ENCODE measurements around the gene ZBTB43.
A peak's percentile ranks its signal among the peaks of the same experiment; 100 is the strongest.
"Not testable (repeated sequence)": the region's sequence is repeated elsewhere in the genome, so short reads cannot be mapped to it uniquely, and the experiment has no call there.

ZBTB43 gene

GRCh38 chr9:126791406-126792230, 13.2 kb upstream of the ZBTB43 start:
- no peak for DNase-seq

- no peak for DNase-seq
Measured at GRCh38 chr9:126793686-126794417, 11.0 kb upstream of the ZBTB43 start.

- DNase-seq = no peak
Measured at GRCh38 chr9:126794441-126794840, 10.4 kb upstream of the ZBTB43 start.

GRCh38 chr9:126796758-126797157, 8.1 kb upstream of the ZBTB43 start:
- DNase-seq = no peak

DNA sequence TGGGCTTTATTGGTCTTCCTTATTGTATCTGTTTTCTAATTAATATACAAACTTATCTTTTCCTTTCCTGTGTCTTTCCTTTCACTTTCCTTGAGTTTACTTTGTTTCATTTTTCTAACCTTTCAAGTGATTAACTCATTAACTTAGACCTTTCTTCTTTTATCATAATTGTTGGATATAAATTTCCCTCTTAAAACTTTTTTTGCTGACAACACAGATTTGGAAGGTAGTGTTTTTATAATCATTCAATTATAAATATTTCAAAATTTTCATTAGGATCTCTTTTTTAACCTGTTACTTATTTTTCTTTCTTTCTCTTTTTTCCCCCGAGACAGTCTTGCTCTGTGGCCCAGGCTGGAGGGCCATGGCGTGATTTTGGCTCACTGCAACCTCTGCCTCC, 6.9 kb upstream of the ZBTB43 start:
- no peak for DNase-seq

DNA sequence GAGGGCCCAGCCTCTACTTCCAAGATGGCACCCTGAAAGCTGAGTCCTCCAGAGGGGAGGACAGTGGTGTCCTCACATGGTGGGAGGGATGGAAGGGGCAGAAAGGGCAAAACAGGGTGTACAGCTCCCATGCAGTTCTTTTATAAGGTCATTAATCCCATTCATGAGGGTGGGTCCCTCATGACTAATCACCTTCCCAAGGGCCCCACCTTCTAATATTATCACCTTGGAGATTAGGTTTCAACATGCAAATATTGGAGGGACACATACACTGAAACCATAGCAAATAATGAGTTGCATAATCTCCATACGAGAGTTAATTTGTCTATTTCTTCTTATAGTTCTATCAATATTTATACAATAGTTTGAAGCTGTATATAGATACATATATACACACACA, 5.8 kb upstream of the ZBTB43 start:
- no peak for DNase-seq

GRCh38 chr9:126802318-126803059, 2.4 kb upstream of the ZBTB43 start:
- DNase-seq = no peak

GRCh38 chr9:126804198-126804695, 593 bp upstream of the ZBTB43 start:
- DNase-seq = no peak

DNA sequence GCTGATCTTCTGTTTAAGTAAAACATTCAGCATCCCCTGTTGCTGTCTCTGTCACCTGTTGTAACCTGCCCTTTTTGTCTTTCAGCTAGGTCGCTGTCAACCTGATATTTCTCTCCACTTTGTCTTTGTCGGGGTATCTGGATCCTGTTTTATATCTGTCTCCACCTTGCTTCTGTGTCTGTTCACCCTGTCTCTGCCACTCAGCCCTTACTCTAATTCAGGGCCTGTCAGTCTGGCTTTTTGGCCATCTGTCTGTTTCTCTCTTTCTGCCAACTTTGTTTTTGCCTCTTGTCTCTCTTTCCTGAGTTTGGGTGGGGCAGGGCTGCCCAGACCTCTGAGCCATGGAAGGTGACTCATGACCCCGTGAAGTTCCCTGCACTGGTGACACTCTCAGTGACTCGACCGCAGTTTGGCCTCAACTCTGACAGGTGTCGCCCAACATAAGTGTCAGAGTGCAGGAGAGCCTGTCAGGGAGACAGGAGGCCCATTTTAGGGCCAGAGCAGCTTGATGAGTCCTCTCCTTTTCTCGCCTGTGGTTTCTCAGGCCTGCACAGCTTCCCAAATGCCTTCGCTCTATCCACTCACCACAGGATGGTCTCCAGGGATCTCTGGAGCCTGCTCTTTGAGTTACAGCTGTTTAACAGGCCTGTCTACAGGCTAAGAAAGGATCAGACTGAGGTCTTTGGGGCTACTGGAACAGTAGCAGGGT, 868 bp downstream of the ZBTB43 start:
- peak in 2 of 14 donors; percentile 57 to 72 for DNase-seq

- DNase-seq = no peak
Measured at GRCh38 chr9:126806336-126806735, 1.5 kb downstream of the ZBTB43 start.

DNA sequence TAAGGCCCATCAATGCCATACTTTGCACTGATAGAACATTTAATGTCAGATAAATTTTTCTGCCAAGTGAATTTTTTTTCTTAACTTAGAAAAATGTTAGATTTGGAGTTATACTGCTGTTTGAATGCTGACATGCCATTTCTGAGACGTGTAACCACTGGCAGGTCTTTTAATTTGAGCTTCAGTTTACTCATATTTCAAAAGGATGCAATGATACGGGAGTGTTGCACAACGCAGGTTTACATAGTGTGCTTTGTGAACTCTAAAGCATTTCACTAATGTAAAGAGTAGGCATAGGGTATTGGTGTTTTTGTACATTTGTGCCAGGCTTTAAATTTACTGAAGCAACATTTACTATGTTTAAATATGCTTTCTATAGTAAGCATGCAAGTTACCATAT, 4.2 kb downstream of the ZBTB43 start:
- DNase-seq = no peak

DNA sequence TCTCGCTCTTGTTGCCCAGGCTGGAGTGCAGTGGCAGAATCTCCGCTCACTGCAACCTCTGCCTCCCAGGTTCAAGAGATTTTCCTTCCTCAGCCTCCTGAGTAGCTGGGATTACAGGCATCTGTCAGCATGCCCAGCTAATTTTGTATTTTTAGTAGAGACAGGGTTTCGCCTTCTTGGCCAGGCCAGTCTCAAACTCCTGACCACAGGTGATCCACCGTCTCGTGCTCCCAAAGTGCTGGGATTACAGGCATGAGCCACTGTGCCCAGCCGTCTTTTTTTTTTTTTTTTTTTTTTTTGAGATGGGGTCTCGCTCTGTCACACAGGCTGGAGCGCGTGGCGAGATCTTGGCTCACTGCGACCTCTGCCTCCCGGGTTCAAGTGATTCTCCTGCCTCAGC, 5.4 kb downstream of the ZBTB43 start:
- not testable (repeated sequence) for DNase-seq

DNA sequence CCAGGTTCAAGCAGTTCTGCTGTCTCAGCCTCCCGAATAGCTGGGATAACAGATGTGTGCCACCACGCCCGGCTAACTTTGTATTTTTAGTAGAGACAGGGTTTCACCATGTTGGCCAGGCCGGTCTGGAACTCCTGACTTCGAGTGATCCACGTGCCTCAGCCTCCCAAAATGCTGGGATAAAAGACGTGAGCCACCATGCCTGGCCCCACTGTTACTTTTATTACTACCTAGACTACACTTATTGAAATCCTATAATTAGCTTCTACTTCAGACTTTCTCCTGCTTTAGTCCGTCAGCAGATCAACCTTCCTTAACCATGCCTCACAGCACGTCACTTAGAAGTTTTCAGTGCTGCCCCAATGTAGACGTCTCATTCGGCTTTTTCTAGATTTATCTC, 8.2 kb downstream of the ZBTB43 start:
- no peak for DNase-seq

DNA sequence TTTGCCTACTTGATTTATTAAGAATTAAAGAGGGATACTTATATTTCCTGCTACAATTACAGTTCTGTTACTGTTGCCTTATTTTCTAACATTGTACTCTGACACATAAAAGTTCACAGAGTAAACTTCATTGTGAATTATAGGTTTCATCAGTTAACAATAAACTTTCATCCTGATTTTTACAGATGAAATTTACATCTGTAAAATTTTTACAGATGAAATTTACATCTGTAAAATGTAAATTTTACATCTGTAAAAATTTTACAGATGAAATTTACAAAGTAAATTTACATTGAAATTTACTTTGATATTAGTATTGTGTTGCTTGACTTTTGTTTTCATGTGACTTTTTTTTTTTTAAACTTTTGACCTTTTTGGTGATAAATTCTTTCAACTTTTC, 9.3 kb downstream of the ZBTB43 start:
- DNase-seq = no peak

DNA sequence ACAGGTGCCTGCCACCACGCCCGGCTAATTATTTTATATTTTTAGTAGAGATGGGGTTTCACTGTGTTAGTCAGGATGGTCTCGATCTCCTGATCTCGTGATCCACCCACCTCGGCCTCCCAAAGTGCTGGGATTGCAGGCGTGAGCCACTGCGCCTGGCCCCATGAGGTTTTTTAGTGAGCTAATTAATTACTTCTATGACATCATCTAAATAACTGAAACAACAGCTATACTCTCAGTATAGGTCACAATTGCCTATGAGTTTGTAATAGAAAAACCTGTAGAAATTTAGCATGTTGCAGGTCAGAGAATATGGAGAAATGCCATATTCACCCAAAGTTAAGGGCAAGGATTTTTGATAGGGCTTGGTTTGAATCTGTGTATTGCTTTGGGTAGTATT, 12.8 kb downstream of the ZBTB43 start:
- not testable (repeated sequence) for DNase-seq

- no peak for DNase-seq
Measured at GRCh38 chr9:126818482-126818881, 13.6 kb downstream of the ZBTB43 start.

DNA sequence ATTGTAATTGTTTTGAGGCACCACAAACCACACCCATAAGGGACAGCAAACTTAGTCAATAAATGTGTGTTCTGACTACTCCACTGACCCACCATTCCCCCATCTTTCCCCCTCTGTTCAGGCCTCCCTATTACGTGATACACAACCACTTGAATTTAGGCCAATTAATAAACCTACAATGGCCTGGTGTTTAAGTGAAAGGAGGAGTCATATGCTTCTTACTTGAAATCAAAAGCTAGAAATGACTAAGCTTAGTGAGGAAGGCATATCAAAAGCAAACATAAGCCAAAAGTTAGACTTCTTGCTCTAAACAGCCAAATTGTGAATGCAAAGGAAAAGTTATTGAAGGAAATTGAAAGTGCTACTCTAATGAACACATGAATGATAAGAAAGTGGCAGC, 14.6 kb downstream of the ZBTB43 start:
- DNase-seq = no peak

DNA sequence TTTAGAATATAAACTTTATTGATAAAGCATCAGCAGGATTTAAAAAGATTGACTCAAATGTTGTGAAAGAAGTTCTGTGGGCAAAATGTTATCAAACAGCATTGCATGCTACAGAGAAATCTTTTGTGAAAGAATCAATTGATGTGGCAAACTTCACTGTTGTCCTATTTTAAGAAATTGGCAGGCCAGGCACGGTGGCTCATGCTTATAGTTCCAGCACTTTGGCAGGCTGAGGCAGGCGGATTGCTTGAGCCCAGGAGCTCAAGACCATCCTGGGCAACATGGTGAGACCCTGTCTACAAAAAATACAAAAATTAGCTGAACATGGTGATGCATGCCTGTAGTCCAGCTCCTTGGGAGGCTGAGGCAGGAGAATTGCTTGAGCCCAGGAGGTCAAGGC, 17.4 kb downstream of the ZBTB43 start:
- DNase-seq = peak in 5 of 14 donors; percentile 14 to 29 (median 22)

- DNase-seq = no peak
Measured at GRCh38 chr9:126822873-126823272, 18.0 kb downstream of the ZBTB43 start.

DNA sequence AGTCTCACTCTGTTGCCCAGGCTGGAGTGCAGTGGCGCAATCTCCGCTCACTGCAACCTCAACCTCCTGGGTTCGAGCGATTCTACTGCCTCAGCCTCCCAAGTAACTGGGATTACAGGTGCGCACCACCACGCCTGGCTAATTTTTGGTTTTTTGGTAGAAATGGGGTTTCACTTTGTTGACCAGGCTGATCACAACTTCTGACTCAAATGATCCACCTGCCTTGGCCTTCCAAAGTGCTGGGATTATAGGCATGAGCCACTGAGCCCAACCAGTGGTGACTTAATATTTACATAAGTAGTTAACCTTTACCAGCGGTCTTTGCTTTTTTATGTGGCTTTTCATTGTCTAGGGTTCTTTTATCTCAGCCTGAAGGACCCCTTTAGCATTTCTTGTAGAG, 19.2 kb downstream of the ZBTB43 start:
- DNase-seq = not testable (repeated sequence)

DNA sequence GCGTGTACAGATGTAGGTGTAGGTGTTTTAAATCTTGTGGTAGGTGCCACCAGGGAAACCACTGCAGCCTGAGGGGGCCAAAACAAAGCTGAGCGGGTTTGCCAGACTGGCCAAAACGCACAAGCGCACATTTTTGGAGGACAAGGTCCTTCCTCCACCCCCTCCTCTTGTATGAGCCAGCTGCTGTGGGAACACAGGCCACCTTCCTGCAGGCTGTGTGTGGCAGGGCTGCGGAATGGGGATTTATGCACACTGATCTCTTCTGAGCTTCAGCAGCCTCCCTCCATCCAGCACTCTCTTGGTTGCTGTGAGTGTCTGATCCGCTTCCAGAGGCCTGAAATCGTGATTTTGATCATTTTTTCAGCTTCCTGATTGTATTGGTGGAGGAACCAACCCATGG, 22.4 kb downstream of the ZBTB43 start:
- no peak for DNase-seq

- no peak for DNase-seq
Measured at GRCh38 chr9:126829035-126829434, 24.2 kb downstream of the ZBTB43 start.
